ENCODE measurements around the gene STK39. TPM values are rescaled to one million over a fixed set of nuclear protein-coding genes. Genes with fewer than 3 reads are reported as not detected.
A peak's percentile ranks its signal among the peaks of the same experiment; 100 is the strongest.

The STK39 gene
- total RNA-seq, 1 donor from 2014 or later, result 26.9 TPM

DNA sequence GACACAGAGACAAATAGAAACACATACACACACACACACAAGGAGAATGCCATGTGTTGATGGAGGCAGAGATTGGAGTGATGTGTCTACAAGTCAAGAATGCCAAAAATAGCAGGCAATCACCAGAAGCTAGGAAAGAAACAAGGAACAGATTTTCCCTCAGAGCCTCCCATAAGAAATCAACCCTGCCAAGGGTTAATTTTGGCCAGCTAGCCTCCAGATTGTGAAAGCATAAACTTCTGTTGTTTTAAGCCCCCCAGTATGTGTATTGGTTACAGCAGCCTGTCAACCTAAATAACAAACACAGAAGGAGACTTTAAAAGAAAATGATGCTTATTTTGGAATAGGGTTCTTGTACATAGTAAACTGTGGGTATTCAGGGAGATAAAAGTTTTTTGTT is 5.6 kb upstream of the STK39 start:
- Mint-ChIP-seq H3K27me3 (ENCODE audit: unreplicated experiment) (no peaks in the 10 kb centered on the region), H3K36me3 (ENCODE audit: unreplicated experiment) (no peaks in the 10 kb centered on the region), H3K9me3 (ENCODE audit: unreplicated experiment) (no peaks in the 10 kb centered on the region), H3K4me1 (ENCODE audit: unreplicated experiment) (peaks cover 20% of the 10 kb centered on the region), H3K27ac (ENCODE audit: unreplicated experiment) (no peak overlapping the region), H3K4me3 (ENCODE audit: unreplicated experiment) (no peak overlapping the region)
- TF ChIP-seq, protein P1, sequence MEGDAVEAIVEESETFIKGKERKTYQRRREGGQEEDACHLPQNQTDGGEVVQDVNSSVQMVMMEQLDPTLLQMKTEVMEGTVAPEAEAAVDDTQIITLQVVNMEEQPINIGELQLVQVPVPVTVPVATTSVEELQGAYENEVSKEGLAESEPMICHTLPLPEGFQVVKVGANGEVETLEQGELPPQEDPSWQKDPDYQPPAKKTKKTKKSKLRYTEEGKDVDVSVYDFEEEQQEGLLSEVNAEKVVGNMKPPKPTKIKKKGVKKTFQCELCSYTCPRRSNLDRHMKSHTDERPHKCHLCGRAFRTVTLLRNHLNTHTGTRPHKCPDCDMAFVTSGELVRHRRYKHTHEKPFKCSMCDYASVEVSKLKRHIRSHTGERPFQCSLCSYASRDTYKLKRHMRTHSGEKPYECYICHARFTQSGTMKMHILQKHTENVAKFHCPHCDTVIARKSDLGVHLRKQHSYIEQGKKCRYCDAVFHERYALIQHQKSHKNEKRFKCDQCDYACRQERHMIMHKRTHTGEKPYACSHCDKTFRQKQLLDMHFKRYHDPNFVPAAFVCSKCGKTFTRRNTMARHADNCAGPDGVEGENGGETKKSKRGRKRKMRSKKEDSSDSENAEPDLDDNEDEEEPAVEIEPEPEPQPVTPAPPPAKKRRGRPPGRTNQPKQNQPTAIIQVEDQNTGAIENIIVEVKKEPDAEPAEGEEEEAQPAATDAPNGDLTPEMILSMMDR (IDR thresholded peaks at IDR 0.05), result no peak
- DNase-seq (ENCODE audit: extremely low spot score, unreplicated experiment), result no peak

DNA sequence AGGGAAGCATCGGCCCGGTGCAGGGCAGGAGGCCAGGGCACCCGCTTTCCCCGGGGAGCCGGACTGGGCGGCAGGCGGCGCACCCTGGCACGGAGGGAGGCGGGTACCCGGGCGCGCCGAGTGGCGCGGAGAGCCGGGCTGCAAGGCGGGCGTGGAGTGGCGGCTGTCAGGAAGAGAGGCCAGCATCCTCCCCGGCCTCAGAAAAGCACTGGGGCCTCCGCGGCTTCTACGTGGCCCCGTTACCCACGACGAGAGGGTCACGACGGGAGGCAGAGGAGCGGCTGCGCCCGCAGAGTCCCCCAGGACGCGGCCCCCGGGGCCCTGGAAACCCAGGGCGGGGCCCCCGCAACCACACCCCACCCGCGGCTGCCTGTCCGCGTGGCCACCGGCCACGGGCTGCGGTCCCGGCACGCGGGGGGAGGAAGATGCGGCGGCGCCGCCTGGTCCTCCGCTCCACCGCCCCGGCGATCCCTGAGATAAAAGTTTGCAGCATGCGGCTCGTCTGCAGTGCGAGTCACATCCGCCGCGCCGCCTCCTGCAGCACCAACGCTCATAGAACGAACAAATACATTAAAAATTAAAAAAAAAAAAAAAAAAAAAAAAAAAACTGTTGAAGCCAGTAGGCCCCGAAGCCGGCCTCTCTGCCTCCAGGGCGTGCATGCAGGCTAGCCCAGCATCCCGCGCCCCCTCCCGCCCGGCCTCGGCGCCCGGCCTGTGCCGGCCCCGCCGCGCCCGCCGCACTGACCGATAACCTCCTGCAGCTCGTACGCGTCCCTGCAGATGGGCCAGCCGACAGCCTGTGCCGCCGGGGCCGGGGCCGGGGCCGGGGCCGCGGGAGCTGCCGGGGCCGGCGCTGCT is 683 bp downstream of the STK39 start:
- Mint-ChIP-seq H3K9me3 (ENCODE audit: unreplicated experiment) (no peaks in the 10 kb centered on the region), H3K4me1 (ENCODE audit: unreplicated experiment) (peaks cover 43% of the 10 kb centered on the region), H3K27ac (ENCODE audit: unreplicated experiment) (peak overlapping the region; percentile 82), H3K27me3 (ENCODE audit: unreplicated experiment) (no peaks in the 10 kb centered on the region), H3K4me3 (ENCODE audit: unreplicated experiment) (peak overlapping the region; percentile 86), H3K36me3 (ENCODE audit: unreplicated experiment) (no peaks in the 10 kb centered on the region)
- peak; percentile 87 for DNase-seq (ENCODE audit: extremely low spot score, unreplicated experiment)
- TF ChIP-seq, protein P1 (IDR thresholded peaks at IDR 0.05), result peak; percentile 52

DNA sequence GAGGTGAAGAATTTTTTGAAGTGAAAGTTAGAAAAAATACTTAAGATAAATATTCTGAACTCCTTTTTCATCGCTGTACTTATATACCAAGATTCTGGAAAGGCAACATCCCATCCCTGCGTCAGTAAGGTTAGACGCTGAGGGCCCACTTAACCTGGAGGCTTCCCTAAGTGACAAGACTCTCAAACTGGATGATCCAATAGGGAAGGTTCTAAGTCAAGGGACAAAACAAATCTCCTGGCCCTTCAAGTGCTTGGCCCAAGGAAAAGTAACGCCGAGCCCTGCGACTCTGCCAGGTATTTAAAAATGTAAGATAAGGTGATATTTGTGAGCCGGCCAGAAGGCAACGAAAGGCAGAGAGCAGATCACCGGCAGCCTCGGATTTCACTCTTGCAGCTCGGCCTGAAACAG is 1.3 kb downstream of the STK39 start:
- DNase-seq (ENCODE audit: extremely low spot score, unreplicated experiment), result no peak
- Mint-ChIP-seq H3K27me3 (ENCODE audit: unreplicated experiment) (no peaks in the 10 kb centered on the region), H3K36me3 (ENCODE audit: unreplicated experiment) (no peaks in the 10 kb centered on the region), H3K4me3 (ENCODE audit: unreplicated experiment) (peak overlapping the region; percentile 86), H3K4me1 (ENCODE audit: unreplicated experiment) (peaks cover 43% of the 10 kb centered on the region), H3K27ac (ENCODE audit: unreplicated experiment) (peak overlapping the region; percentile 82), H3K9me3 (ENCODE audit: unreplicated experiment) (no peaks in the 10 kb centered on the region)
- TF ChIP-seq, protein P1 (IDR thresholded peaks at IDR 0.05), result no peak

DNA sequence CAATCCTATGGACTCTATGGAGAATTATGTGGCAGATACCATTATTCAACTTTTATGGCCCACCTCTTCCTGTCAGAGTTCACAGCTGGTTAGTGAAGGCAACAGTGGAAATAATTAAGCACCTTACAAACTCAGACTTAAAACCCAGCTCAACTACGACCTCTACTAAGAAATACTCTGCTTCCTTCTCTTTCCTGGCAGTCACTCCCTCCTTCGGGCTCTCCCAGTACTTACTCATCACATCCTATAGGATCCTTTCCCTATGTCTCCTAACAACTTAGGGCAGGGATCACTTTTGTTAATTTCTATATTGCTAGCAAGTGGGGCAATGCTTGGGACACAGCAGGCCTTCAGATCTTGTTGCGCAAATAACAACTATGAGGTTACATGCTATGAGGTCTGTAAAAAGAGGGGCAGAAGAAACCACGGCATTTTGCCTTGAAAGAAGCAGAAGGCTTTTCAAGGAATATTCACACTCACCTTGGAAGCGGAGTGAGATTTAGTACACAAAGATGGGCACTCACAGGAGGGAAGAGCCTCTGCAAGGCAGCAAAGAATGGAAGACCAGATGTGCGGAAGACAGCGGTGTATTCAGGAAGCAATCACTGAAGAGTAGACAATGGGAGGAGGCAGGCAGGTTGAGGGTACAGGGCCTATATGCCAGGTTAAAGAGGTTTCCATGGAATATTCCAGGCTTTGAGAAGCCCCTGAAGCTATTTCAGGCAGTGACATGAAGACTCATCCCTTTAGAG is 2.1 kb downstream of the STK39 start:
- H3K27me3 Mint-ChIP-seq (ENCODE audit: unreplicated experiment), result no peaks in the 10 kb centered on the region
- no peaks in the 10 kb centered on the region for H3K36me3 Mint-ChIP-seq (ENCODE audit: unreplicated experiment)
- TF ChIP-seq, protein P1 (IDR thresholded peaks at IDR 0.05), result no peak
- peak overlapping the region; percentile 47 for H3K27ac Mint-ChIP-seq (ENCODE audit: unreplicated experiment)
- peak overlapping the region; percentile 62 for H3K4me3 Mint-ChIP-seq (ENCODE audit: unreplicated experiment)
- H3K9me3 Mint-ChIP-seq (ENCODE audit: unreplicated experiment), result no peaks in the 10 kb centered on the region
- peaks cover 43% of the 10 kb centered on the region for H3K4me1 Mint-ChIP-seq (ENCODE audit: unreplicated experiment)
- DNase-seq (ENCODE audit: extremely low spot score, unreplicated experiment), result no peak

DNA sequence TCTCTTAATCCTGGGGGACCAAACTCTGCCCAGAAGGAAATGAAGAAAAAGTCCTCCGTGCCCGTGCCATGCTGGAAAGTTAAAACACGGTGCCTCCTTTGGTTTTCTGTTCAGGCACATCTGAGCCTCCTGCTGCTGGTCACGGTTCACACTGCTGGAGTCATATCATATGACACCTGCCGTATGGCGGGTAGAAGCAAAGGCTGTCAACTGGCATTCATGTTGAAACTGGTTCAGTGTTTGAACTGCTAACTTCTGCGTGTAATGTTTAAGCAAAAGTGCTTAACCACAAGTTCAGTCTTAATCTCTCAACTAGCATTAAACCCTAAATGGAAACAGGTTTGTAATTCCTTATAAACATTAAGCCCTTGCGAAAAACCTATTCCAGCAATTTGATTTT is 3.1 kb downstream of the STK39 start:
- Mint-ChIP-seq H3K9me3 (ENCODE audit: unreplicated experiment) (no peaks in the 10 kb centered on the region), H3K27me3 (ENCODE audit: unreplicated experiment) (no peaks in the 10 kb centered on the region), H3K4me3 (ENCODE audit: unreplicated experiment) (peak overlapping the region; percentile 33), H3K27ac (ENCODE audit: unreplicated experiment) (peak overlapping the region; percentile 20), H3K36me3 (ENCODE audit: unreplicated experiment) (no peaks in the 10 kb centered on the region), H3K4me1 (ENCODE audit: unreplicated experiment) (peaks cover 43% of the 10 kb centered on the region)
- TF ChIP-seq, protein P1 (IDR thresholded peaks at IDR 0.05), result no peak
- no peak for DNase-seq (ENCODE audit: extremely low spot score, unreplicated experiment)
